Ovary (tissue), 3 donors: Measurements from ENCODE around the gene CALD1.

ENCODE experiments used
- EP300 ChIP-seq: sonication (generic); formaldehyde crosslinking; IDR thresholded peaks from one replicate; pipeline ENCODE4 v1.6.1; 2017; ENCODE audit warnings: antibody characterized with exemption
- POLR2A ChIP-seq: fragments of 450-650 bp; IDR thresholded peaks from one replicate; pipeline ENCODE4 v1.6.1; 2017; ENCODE audit warnings: antibody characterized with exemption, mild to moderate bottlenecking, moderate library complexity
- TF ChIP-seq, protein P1 (sequence below), 3 donors: fragments of 450-650 bp in 2 of 3; fragments of 200-600 bp in 1 of 3; IDR thresholded peaks; one replicate each; pipeline versions ENCODE4 v1.5.1 to v1.8.0; 2016 to 2022; ENCODE audit warnings: antibody characterized with exemption in 3 of 3, mild to moderate bottlenecking in 1 of 3
- donor health status: DM: no; HTN: no; CAD: no.

DNA sequence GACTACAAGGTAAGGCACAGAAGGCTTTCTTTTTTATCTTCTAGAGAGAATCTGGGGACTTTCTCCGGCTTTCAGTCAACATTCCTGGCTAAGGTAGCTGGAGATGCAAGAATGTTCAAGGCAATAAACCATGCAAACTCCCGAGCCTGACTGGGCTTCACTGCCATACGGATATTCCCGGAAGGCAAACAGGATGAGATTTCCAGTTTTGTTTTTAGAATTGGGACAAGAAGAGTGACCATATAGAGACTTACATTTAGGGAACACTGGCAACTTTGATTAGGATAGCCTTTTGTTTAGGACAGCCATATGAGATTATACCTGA is 269 bp downstream of the CALD1 start:
- TF ChIP-seq, protein P1, sequence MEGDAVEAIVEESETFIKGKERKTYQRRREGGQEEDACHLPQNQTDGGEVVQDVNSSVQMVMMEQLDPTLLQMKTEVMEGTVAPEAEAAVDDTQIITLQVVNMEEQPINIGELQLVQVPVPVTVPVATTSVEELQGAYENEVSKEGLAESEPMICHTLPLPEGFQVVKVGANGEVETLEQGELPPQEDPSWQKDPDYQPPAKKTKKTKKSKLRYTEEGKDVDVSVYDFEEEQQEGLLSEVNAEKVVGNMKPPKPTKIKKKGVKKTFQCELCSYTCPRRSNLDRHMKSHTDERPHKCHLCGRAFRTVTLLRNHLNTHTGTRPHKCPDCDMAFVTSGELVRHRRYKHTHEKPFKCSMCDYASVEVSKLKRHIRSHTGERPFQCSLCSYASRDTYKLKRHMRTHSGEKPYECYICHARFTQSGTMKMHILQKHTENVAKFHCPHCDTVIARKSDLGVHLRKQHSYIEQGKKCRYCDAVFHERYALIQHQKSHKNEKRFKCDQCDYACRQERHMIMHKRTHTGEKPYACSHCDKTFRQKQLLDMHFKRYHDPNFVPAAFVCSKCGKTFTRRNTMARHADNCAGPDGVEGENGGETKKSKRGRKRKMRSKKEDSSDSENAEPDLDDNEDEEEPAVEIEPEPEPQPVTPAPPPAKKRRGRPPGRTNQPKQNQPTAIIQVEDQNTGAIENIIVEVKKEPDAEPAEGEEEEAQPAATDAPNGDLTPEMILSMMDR (IDR thresholded peaks at IDR 0.05) = no peak
- TF ChIP-seq EP300 (no peak), POLR2A (no peak)
